Esophagus squamous epithelium (tissue), 4 donors: ENCODE data around the gene CASK.

Experiments
- CTCF ChIP-seq, 6 experiments: fragments of 450-650 bp in 4 of 6; fragments of 200-600 bp in 2 of 6; sonication (generic) in 2 of 6; IDR thresholded peaks; one replicate each; pipeline ENCODE4 v1.5.1; 2016 to 2019; ENCODE audit warnings: antibody characterized with exemption in 6 of 6, mild to moderate bottlenecking in 4 of 6, moderate library complexity in 4 of 6
- POLR2A ChIP-seq, 4 donors: fragments of 450-650 bp; IDR thresholded peaks; one replicate each; pipeline ENCODE4 v1.6.1; 2017; ENCODE audit warnings: antibody characterized with exemption in 4 of 4, mild to moderate bottlenecking in 4 of 4, moderate library complexity in 3 of 4

GRCh38 chrX:41655631-41656030 lies 267.7 kb downstream of the CASK start:
- TF ChIP-seq CTCF (IDR thresholded peaks at IDR 0.05): no peak
- no peak for TF ChIP-seq POLR2A (IDR thresholded peaks at IDR 0.05)
